Esophagus squamous epithelium (tissue), 4 donors: ENCODE results near the gene ARHGEF40.

Source experiments
- CTCF ChIP-seq, 6 experiments: fragments of 450-650 bp in 4 of 6; fragments of 200-600 bp in 2 of 6; sonication (generic) in 2 of 6; IDR thresholded peaks; one replicate each; pipeline ENCODE4 v1.5.1; 2016 to 2019; ENCODE audit warnings: antibody characterized with exemption in 6 of 6, mild to moderate bottlenecking in 4 of 6, moderate library complexity in 4 of 6
- POLR2A ChIP-seq, 4 donors: fragments of 450-650 bp; IDR thresholded peaks; one replicate each; pipeline ENCODE4 v1.6.1; 2017; ENCODE audit warnings: antibody characterized with exemption in 4 of 4, mild to moderate bottlenecking in 4 of 4, moderate library complexity in 3 of 4

DNA sequence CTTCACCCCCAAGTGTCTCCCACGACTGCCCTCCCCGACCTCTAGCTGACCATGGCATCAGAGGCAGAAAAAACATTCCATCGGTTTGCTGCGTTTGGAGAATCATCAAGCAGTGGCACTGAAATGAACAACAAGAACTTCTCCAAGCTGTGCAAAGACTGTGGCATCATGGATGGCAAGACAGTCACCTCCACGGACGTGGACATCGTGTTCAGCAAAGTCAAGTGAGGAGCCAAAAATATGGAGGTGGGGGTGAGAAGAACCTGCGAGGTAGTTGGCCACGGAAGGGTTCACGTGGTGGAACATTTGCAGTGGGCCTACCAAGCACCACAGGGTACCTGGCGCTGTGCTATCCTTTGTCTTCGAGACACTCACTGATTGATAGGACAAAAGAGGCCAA lies 39.6 kb upstream of the ARHGEF40 start:
- TF ChIP-seq CTCF (IDR thresholded peaks at IDR 0.05), result no peak
- no peak for TF ChIP-seq POLR2A (IDR thresholded peaks at IDR 0.05)
